Activated effector memory CD4-positive, alpha-beta T cell treated with Interleukin-2 at 50 U/mL for 16 hours (primary cell): ENCODE results near the gene DLEU7.

Experiments used
- DNase-seq: peaks from one replicate; pipeline ENCODE4 v3.0.0-alpha.2; 2020

The DLEU7 gene

GRCh38 chr13:50842251-50842989 lies 1.1 kb downstream of the DLEU7 start:
- no peak for DNase-seq

DNA sequence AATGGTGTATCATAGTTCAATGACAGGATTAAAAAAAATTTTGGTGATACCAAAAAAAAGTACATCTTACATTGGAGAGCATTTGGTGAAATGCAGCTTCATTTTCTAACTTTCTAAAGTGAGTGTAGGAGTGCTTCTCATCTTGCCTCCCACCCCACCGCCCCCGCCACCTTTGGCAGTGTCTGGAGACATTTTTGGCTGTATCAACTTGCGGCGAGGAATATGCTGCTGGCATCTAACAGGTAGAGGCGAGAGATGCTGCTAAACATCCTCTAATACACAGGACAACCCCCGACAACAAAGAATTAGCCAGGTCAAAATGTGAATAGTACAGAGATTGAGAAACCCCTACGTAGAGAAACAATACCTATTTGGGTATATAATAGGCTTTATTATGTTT lies 1.7 kb downstream of the DLEU7 start:
- no peak for DNase-seq

- DNase-seq = no peak
These were observed 3.2 kb downstream of the DLEU7 start for GRCh38 chr13:50840284-50840683.

- no peak for DNase-seq
These were observed 3.7 kb downstream of the DLEU7 start for GRCh38 chr13:50839828-50840227.

DNA sequence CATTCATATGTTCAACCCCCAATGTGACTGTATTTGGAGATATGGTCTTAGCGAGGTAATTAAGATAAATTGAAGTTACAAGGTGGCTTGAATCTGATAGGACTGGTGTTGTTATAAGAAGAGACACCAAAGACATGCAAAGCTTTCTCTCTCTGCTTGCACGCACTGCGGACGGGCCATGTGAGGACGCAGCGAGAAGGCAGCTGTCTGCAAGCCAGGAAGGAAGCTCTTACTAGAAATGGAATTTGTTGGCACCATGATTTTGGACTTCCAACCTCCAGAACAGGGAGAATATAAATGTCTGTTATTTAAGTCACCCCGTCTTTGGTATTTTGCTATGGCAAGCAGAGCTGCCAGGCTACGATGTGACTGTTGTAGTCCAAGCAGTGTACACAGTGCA lies 4.8 kb downstream of the DLEU7 start:
- no peak for DNase-seq

DNA sequence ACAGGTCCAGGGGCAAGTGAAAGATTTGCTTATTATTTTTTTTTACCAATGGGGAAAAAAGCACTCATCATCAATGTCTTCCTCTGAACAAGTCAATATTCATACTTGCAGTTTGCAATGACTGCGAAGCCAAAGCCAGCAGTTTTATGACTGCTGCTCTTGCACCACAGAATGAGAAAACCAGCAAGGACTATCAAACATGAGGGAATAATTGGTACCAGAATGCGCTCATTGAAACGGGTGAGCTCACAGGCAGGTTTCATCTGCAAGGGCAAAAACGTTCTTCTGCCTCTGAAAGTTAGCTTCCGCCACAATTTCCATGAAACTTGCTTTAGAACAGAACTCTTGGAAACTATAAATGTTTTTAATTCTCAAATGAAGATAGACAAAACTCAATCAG lies 5.5 kb downstream of the DLEU7 start:
- DNase-seq = no peak

- DNase-seq = no peak
These were observed 12.0 kb downstream of the DLEU7 start for GRCh38 chr13:50831512-50831911.

DNA sequence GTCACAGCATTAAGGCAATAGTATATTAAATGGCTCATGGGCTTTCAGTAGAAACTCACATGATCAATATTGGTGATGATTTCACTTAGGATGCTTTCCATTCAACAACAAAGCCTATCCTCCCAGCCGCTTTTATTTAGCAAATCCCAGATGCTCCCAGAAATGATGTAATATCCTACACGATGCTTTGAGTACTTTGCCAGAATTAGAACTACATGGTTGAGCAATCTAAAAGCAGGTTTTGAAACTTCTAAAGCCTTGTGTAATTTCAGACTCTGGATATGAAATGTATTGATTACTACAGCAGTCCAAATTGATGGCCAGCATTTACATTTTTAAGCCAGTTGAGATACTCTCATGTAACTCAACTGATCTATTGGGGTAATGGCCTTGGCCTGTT lies 13.6 kb downstream of the DLEU7 start:
- no peak for DNase-seq

- no peak for DNase-seq
These were observed 14.3 kb downstream of the DLEU7 start for GRCh38 chr13:50829226-50829625.

GRCh38 chr13:50826035-50826434 lies 17.5 kb downstream of the DLEU7 start:
- no peak for DNase-seq

DNA sequence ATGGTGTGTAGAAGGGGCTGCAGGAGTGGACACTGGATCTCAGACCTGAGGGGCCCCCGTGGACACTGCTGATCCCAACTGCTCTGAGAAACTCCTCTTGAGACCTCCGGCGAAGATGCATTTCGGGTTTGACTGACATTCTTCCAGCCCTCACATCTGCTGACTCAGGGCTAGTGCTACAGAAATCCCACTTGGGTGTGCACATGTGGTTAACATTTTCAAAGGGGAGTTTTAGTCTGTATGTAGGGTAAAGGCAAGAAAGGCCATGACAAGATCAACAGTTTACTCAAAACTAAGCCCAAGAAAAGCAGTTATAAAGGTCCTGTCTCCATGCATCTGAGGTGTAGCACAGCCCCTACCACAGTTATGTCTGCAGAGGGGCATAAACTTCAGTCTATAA lies 31.2 kb downstream of the DLEU7 start:
- DNase-seq = no peak

GRCh38 chr13:50810998-50811397 lies 32.5 kb downstream of the DLEU7 start:
- no peak for DNase-seq

- DNase-seq = no peak
These were observed 33.0 kb downstream of the DLEU7 start for GRCh38 chr13:50810468-50810867.

DNA sequence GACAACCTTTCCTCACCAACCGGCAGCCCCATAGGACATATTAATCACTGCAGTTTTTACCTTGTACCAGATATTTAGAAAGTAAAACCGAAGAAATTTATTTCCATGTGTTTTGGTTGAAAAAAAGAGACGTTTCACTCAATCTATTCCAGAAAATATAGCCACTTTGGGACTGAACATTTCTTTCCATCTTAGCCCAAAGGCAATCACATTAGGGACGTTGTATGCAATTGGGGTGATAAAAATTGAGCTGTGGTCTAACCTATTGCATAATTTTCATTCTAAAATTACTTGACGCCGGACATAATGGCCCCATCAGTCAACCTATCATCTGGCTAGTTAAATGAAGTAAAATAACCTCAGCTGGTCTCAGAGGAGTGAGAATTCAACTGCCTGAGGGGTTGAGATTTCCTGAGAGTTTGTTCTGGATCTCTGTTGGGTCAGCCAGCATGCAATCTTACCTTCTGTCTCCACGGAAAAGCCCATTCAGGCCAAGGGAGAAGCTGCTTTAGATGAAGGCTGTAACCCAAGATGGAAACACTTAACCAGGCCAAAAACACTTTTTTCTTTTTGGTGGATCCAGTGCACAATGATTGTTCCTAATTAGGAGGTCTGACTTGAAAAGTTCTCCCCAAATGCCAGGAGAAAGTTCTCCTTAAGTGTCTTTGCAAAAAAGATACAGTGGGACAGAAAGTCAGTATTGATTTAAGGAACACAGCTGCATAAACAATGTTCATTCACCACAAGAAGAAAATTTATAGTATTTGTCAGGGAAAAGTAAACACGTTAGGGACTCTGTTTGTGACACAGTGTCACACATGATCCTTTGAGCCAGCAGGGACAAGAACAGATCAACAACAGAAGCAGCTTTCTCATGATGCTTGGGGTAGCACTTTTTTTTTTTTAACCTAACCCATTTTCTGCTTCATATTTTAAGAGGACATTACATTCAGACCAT lies 34.1 kb downstream of the DLEU7 start:
- DNase-seq = no peak

DNA sequence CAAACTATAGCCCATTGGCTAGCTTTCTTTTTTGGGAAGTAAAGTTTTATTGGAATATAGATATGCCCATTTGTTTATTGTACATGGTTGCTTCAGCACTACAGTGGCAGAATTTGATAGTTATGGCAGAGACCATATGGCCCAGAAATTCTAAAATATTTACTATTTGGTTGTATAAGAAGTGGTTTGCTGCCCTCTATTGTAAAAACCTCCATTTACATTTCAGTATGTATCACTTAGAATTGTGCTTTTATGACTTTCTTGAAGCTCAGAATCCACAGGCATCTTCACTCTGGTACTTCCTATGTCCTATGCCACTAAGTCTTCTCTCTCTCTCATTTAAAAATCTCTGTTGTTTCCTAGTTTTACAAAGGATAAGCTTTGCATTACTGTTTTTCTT lies 37.7 kb downstream of the DLEU7 start:
- no peak for DNase-seq

DNA sequence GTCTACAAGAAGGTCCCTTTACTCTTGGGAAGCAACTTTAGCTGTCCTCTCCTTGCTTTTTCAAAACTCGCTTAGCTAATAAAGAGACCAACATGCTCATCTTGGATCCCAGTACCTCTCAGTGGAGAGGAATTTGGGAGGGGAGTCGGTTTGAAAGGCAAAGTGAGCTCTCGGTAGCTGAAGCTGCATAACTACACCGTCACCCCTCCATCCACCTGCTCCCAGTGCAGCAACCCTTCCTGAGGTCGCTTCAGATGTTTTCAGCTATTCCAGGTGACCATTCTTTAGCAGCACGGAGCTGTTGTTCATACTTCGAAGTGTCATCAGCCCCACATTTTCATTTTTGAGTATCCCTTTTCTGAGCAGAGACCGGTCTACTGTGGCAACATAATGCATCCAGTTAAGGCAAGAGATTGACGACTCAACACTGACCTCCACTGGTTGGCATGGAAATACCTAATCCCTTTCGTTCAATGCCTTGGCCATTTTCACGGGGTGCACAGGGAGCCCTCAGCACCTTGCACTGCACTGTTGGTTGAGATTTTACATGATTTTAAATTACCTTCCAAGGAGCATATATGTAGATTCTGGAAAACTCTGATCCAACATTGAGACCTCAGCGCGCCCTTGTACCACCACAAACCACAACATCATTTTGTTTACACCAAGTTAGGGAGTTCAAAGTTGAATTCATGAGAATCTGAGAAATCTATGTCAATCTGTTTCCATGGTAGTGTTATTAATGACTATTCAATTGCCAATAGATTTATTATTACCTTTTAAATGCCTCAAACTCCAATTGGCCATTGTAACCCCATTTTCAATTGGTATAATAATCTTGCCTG lies 42.2 kb downstream of the DLEU7 start:
- DNase-seq = peak; percentile 34

GRCh38 chr13:50800091-50800739 lies 43.3 kb downstream of the DLEU7 start:
- DNase-seq = no peak

DNA sequence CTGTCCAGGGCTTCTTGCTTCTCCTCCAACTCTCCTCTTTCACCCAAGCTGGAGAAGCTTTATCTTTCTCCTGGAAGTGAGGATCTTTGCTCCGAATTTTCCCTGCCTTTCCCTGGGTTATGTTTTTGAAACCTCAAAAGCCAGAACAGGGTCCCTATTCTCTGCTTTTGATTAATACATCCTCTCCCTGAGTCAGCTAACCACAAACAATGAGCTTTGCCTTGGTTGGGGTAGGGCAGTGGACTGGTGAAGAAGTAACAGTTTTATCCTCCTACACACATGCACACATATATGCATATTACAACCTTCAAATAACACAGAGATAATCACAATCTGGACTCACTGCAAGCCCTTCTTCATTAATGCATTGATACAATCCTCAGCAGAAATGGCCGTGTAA lies 44.6 kb downstream of the DLEU7 start:
- DNase-seq = no peak

DNA sequence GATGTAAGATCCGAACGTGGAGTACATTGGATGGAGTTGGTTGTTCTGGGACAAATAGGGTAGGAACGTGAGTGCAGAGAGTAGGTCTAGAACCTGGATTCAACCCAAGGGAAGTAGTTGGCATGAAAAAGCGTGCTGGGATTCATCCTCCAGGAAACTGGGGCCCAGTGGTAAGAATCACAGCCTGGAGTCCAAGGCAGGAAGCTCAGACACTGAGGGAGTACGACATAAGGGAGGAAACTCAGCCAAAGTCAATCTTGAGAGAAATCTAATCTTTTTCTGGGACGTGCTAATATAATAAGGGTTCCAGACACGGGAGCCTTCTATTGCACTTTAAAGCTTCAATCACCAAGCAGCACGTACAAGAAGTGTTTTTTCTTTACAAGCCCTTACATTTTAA lies 46.4 kb downstream of the DLEU7 start:
- DNase-seq = no peak

- DNase-seq = no peak
These were observed 47.0 kb downstream of the DLEU7 start for GRCh38 chr13:50796463-50796862.

GRCh38 chr13:50794226-50794625 lies 49.3 kb downstream of the DLEU7 start:
- DNase-seq = no peak

GRCh38 chr13:50793026-50793425 lies 50.5 kb downstream of the DLEU7 start:
- no peak for DNase-seq
